Lower lobe of right lung (tissue), 2 donors: ENCODE measurements around the gene BEST2. TPM values are rescaled to one million over a fixed set of nuclear protein-coding genes. Genes with fewer than 3 reads are reported as not detected.

Experiments used
- ATAC-seq, 2 donors: fragments of 200-7000 bp; cut with Tn5 transposase; one replicate each; pipeline ENCODE4 v1.9.1; 2020 to 2022; ENCODE audit warnings: mild to moderate bottlenecking in 2 of 2, moderate library complexity in 2 of 2
- DNase-seq: peaks from one replicate; pipeline ENCODE4 v3.0.0-alpha.2; 2020
- H3K27ac ChIP-seq: fragments of 200-600 bp; one replicate; pipeline ENCODE4 v1.8.0; 2022
- H3K27me3 ChIP-seq: fragments of 200-600 bp; one replicate; pipeline ENCODE4 v1.8.0; 2022; ENCODE audit warnings: low read depth
- H3K36me3 ChIP-seq: fragments of 200-600 bp; one replicate; pipeline ENCODE4 v1.8.0; 2022; ENCODE audit warnings: mild to moderate bottlenecking
- H3K4me1 ChIP-seq: fragments of 200-600 bp; one replicate; pipeline ENCODE4 v1.8.0; 2022
- H3K4me3 ChIP-seq: fragments of 200-600 bp; one replicate; pipeline ENCODE4 v1.8.0; 2022; ENCODE audit warnings: mild to moderate bottlenecking
- H3K9me3 ChIP-seq: fragments of 200-600 bp; one replicate; pipeline ENCODE4 v1.8.0; 2022
- CTCF ChIP-seq: fragments of 200-600 bp; IDR thresholded peaks from one replicate; pipeline ENCODE4 v1.8.0; 2022; ENCODE audit warnings: antibody characterized with exemption, mild to moderate bottlenecking
- intact Hi-C: fragments of 100-400 bp; cut with DNase I; formaldehyde crosslinking; loops from one replicate; pipeline ENCODE4 v1.11.0; 2022
- total RNA-seq: library from RNA; stranded (reverse); fragmentation: NEBNext Ultra II Directional; extraction: Animal tissue kit (Norgen Biotek cat#: 25700); gene quantifications from one replicate; pipeline ENCODE4 v1.2.1, GENCODE V29; 2021
- donor health status: DM: no; HTN: yes; CAD: no; lungs with severe emphysema.

BEST2 gene
- total RNA-seq, 1 donor from 2014 or later: not detected

- Histone ChIP-seq H3K27ac (no peak overlapping the region), H3K4me3 (peak overlapping the region; percentile 96)
Observed at GRCh38 chr19:12799742-12800465, 48.3 kb downstream of the BEST2 start.

GRCh38 chr19:12800466-12800770 is 48.8 kb downstream of the BEST2 start:
- Histone ChIP-seq H3K27me3 (no peaks in the 10 kb centered on the region), H3K9me3 (no peaks in the 10 kb centered on the region), H3K4me3 (peak overlapping the region; percentile 96), H3K4me1 (peaks cover 35% of the 10 kb centered on the region), H3K27ac (no peak overlapping the region), H3K36me3 (peaks cover 24% of the 10 kb centered on the region)
- no peak for TF ChIP-seq CTCF
- ATAC-seq (no peak), DNase-seq (no peak)
- intact Hi-C loops: no loop called here

More at GRCh38 chr19:12799742-12800465, 48.3 kb downstream of the BEST2 start:
- intact Hi-C loops: no loop called here
- Histone ChIP-seq H3K36me3 (peaks cover 24% of the 10 kb centered on the region), H3K27me3 (no peaks in the 10 kb centered on the region), H3K4me1 (peaks cover 35% of the 10 kb centered on the region), H3K9me3 (no peaks in the 10 kb centered on the region)
- ATAC-seq: no peak
- DNase-seq: no peak
- TF ChIP-seq CTCF: no peak

DNA sequence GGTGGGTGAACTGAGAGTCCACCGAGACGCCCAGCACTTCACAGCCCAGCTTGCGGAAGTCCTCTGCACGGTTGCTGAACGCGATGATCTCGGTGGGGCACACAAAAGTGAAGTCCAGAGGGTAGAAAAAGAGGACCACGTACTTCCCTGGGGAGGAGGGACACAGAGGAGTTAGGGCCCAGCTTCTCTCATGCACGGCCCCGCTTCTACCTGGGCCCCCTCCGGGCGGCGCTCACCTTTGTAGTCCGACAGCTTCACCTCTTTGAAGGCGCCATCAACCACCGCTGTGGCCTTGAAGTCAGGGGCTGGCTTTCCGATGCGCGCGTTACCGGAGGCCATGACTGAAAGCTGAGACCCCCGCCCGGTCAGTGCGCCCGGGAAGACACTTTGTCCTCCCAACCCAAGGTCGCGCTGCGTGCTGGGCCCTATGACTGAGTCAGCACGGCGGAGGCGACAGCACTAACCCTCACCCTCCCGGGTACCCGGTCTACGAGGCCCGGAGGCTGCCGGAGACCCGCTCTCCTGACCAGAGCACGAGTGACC is 49.4 kb downstream of the BEST2 start:
- Histone ChIP-seq H3K27ac (peak overlapping the region; percentile 77), H3K4me1 (peaks cover 30% of the 10 kb centered on the region), H3K9me3 (no peaks in the 10 kb centered on the region), H3K27me3 (no peaks in the 10 kb centered on the region), H3K36me3 (peaks cover 24% of the 10 kb centered on the region), H3K4me3 (peak overlapping the region; percentile 96)
- no peak for DNase-seq
- intact Hi-C loops: no loop called here
- no peak for TF ChIP-seq CTCF
- peak; percentile 33 to 48 for ATAC-seq

DNA sequence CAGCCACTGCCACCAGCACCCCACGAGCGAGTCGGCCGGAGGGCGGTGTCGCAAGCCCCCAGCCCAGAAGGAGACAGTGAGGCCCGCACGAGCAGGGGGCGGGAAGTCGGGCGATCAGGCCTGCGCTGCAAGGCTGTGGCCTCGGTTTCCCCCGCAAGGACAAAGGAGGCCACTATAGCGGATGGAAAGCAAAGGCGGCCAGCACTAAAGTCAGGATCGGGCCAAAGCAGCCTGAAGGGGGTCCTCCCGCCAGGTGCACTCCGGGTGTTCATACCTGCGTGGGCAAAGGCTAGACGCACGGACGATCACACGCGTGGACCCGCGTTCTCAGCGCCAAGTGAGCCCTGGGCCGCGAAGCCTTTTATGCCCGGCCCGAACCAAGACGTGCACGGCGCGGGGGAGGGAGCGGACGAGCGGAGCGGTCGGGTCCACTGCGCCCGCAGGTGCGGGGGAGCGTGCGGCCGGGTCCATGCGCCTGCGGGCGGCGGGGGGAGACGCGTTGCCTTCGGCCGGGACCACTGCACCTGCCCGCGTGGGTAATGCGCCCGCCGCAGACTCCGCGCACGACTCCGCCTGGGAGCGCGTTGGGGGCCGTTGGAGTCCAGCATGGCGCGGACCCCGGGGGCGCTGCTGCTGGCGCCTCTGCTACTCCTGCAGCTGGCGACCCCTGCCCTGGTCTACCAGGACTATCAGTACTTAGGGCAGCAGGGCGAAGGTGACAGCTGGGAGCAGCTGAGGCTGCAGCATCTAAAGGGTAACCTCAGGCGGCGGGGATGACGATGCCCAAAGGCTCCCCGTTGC is 50.1 kb downstream of the BEST2 start, which contains the start of the genes PRDX2 and THSD8:
PRDX2 (minus strand) TSS at position 335 of the 801 bp plus-strand sequence. CDS start 539 bp downstream, outside the sequence.
THSD8 (plus strand) TSS at position 604 of the 801 bp plus-strand sequence; CDS start at position 607, 3 bp downstream.
- Histone ChIP-seq H3K4me3 (peak within 1 kb of the TSS; percentile 96), H3K36me3 (peaks cover 23% of the 10 kb centered on the region), H3K4me1 (peaks cover 26% of the 10 kb centered on the region), H3K9me3 (no peaks in the 10 kb centered on the region), H3K27me3 (no peaks in the 10 kb centered on the region), H3K27ac (peak within 1 kb of the TSS; percentile 77)
- ATAC-seq (peak; percentile 91), DNase-seq (peak; percentile 87)
- intact Hi-C loops: no loop called here
- TF ChIP-seq CTCF: no peak

DNA sequence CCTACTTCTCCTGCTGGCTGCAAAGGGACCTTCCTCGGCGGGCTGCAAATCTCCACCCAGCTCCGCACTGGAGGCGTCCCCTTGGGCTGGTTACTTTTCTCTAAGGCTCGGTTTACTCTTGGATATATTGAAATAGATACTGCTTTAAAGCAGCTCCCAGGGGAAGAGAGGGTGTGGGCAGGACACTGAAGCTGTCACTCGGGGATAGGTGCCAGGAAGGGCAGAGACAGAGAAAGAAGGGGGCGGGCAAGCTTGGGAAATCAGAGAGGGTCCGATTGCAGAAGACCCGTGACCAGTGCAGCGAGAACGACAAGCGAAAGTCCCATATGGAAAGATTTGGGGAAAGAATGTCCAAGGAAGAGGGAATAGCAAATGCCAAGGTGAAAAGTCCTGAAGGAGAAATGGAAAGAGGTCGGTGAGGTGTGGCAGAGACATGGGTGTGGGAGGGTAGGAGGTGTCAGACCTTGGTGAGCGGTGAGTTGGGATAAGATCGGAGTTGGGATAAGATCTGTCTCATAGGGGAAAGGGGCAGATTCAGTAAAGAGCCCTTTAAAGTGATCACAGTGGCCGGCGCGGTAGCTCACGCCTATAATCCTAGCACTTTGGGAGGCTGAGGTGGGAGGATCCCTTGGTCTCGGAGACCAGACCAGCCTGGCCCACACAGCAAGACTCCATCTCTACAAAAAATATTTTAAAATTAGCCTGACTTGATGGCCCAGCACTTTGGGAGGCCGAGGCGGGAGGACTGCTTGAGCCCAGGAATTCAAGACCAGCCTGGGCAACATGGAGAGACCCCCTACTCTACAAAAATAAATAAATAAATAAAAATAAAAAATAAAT is 50.9 kb downstream of the BEST2 start:
- Histone ChIP-seq H3K4me3 (peak overlapping the region; percentile 96), H3K9me3 (no peaks in the 10 kb centered on the region), H3K27me3 (no peaks in the 10 kb centered on the region), H3K4me1 (peaks cover 34% of the 10 kb centered on the region), H3K27ac (peak overlapping the region; percentile 77), H3K36me3 (peaks cover 19% of the 10 kb centered on the region)
- intact Hi-C loops: no loop called here
- no peak for TF ChIP-seq CTCF
- no peak for DNase-seq
- ATAC-seq: no peak
